Activated effector memory CD4-positive, alpha-beta T cell treated with Interleukin-2 at 50 U/mL for 16 hours (primary cell): ENCODE results near the gene TGFA.

Source experiments
- DNase-seq: peaks from one replicate; pipeline ENCODE4 v3.0.0-alpha.2; 2020

Gene TGFA

GRCh38 chr2:70411483-70412125 is 142.0 kb downstream of the TGFA start:
- no peak for DNase-seq

DNA sequence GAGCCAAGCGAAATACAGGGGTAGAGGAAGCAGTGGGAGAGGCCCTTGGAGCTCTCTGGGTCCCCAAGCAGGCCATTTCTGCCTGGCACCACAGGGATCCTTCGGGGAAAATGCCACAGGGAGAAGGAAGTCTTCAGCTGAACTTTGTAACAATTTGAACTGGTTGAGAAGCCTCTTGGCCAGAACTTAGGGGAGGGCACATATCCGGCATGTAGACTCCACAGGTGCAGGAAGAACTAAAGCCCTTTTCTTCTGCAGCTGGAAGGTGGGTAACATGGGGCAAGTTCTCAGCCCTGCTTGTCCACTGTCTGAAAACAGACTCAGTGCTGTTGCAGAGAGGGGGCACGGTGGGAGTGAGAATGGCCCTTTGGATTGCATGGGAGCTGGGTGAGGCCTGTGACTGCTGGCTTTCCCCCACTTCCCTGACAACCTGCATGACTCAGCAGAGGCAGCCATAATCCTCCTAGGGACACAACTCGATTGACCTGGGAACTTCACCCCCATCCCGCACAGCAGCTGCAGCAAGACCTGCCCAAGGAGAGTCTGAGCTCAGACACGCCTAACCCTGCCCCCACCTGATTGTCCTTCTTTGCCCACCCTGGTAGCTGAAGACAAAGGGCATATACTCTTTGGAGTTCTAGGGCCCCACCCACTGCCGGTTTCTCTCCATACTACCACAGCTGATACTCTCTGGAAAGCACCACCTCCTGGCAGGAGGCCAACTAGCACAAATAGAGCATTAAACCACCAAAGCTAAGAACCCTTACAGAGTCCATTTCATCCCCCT is 150.2 kb downstream of the TGFA start:
- DNase-seq, result no peak

DNA sequence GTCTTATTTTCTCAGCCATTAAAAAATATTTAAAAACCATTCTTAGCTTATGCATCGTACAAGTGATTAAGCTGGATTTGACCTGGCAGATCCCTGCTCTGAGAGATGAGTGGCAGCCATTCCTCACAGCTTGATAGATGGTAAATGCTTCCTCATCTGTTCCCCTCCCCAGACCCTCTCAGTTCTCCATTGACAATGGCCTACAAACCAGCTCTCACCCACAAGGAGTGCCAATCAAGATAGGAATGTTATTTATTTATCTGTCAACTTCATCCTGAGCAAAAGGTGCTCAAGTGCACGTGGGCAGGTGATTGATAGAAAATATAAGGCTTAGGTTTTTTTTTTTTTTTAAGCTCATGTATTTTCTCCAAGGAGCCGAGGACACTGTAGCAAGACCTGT is 153.1 kb downstream of the TGFA start:
- DNase-seq, result no peak

GRCh38 chr2:70399046-70399445 is 154.6 kb downstream of the TGFA start:
- no peak for DNase-seq
